Aorta (tissue), 5 donors: Measurements from ENCODE around the gene RHBG. TPM values are rescaled to one million over a fixed set of nuclear protein-coding genes. Genes with fewer than 3 reads are reported as not detected.
A peak's percentile ranks its signal among the peaks of the same experiment; 100 is the strongest.
"Not testable (repeated sequence)": the region's sequence is repeated elsewhere in the genome, so short reads cannot be mapped to it uniquely, and the experiment has no call there.

Experiments used
- ATAC-seq: fragments of 200-7000 bp; cut with Tn5 transposase; one replicate; pipeline ENCODE4 v1.9.1; 2022; ENCODE audit warnings: moderate library complexity; ENCODE audit not compliant: low FRiP score
- DNase-seq, 2 donors: peaks; one replicate each; pipeline ENCODE4 v3.0.0-alpha.2; 2020
- H3K27ac ChIP-seq, 2 donors: one replicate each; pipeline ENCODE4 v1.5.1; 2013; ENCODE audit warnings: low read length in 2 of 2, mild to moderate bottlenecking in 2 of 2, moderate library complexity in 2 of 2, control low read depth in 1 of 2, inconsistent platforms in 1 of 2, low read depth in 1 of 2
- H3K27me3 ChIP-seq, 2 donors: one replicate each; pipeline ENCODE4 v1.6.1; 2013; ENCODE audit warnings: control low read depth in 1 of 2, low read length in 1 of 2, mild to moderate bottlenecking in 1 of 2, moderate library complexity in 1 of 2; ENCODE audit not compliant: insufficient read depth in 2 of 2, control insufficient read depth in 1 of 2
- H3K36me3 ChIP-seq, 2 donors: one replicate each; pipeline ENCODE4 v1.6.1; 2013; ENCODE audit warnings: control low read depth in 1 of 2, low read length in 1 of 2, mild to moderate bottlenecking in 1 of 2; ENCODE audit not compliant: insufficient read depth in 2 of 2, control insufficient read depth in 1 of 2
- H3K4me1 ChIP-seq, 2 donors: one replicate each; pipeline ENCODE4 v1.6.1; 2013; ENCODE audit warnings: low read length in 2 of 2, control low read depth in 1 of 2, mild to moderate bottlenecking in 1 of 2, moderate library complexity in 1 of 2; ENCODE audit not compliant: insufficient read depth in 2 of 2, control insufficient read depth in 1 of 2
- H3K4me3 ChIP-seq, 2 donors: one replicate each; pipeline ENCODE4 v1.5.1; 2013; ENCODE audit warnings: low read length in 2 of 2, control low read depth in 1 of 2, mild to moderate bottlenecking in 1 of 2
- H3K9me3 ChIP-seq: one replicate; pipeline ENCODE4 v1.6.1; 2013; ENCODE audit warnings: mild to moderate bottlenecking, low read length; ENCODE audit not compliant: control insufficient read depth
- WGBS, 2 donors: extraction: QIAGEN DNeasy Blood & Tissue Kit; methylation state at CpG; one replicate each; pipeline ENCODE4 v1.1.7; 2013; 5-methylcytosine and 5-hydroxymethylcytosine counted together
- intact Hi-C, 2 donors: fragments of 100-400 bp; cut with DNase I; formaldehyde crosslinking; loops; one replicate each; pipeline versions ENCODE4 v1.14.2 to v1.15.0; 2022
- polyA plus RNA-seq, 2 donors: library from polyadenylated mRNA; stranded (reverse); fragments of 200-250 nt; gene quantifications; one replicate each; pipeline ENCODE4 v1.2.3, GENCODE V29; 2013
- total RNA-seq, 2 donors: library from RNA; stranded (reverse); fragmentation: NEBNext Ultra II Directional; extraction: Animal tissue kit (Norgen Biotek cat#: 25700); gene quantifications; one replicate each; pipeline ENCODE4 v1.2.1, GENCODE V29; 2021
- donor health status: healthy with polysubstance abuse.
- donor health status: Bipolar disorder and iron deficiency.
- donor health status: DM: no; HTN: no; CAD: no.
- donor health status: DM: no; HTN: no; CAD: no.
- donor health status: DM: yes; HTN: yes; CAD: no.

RHBG gene
- total and polyA plus RNA-seq, 4 donors = not detected

GRCh38 chr1:156342166-156342955 lies 26.6 kb upstream of the RHBG start:
- DNase-seq (no peak), ATAC-seq (no peak)
- H3K27ac ChIP-seq = no peak overlapping the region
- no peak overlapping the region for H3K4me3 ChIP-seq
- H3K36me3 ChIP-seq = no peaks in the 10 kb centered on the region
- H3K9me3 ChIP-seq = no peaks in the 10 kb centered on the region
- intact Hi-C loops = no loop called here
- H3K27me3 ChIP-seq = no peaks in the 10 kb centered on the region
- WGBS, 2 donors = 78 to 89% methylated on average over 1 of the region's 1 CpG
- no peaks in the 10 kb centered on the region for H3K4me1 ChIP-seq

DNA sequence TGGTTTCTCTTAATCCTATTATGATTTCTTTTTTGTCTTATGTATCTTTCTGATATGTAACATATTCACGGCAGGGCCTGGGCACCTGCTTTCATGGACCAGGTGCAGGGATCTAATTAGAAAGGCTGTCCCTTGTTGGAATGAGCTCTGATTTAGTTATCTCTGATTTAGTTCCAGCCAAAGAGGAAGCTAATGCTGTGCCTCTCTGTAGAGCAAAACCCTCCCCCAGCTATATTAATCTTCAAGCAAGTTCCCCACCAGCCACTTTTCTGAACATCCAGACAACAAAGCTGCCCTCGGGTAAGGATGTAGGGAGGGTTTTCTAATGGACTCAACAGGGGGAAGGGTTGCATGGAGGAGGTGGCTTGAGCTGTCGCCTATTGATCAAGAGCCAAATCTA lies 24.6 kb upstream of the RHBG start:
- Histone ChIP-seq H3K4me3 (no peak overlapping the region), H3K9me3 (no peaks in the 10 kb centered on the region), H3K27me3 (no peaks in the 10 kb centered on the region), H3K4me1 (no peaks in the 10 kb centered on the region), H3K36me3 (no peaks in the 10 kb centered on the region), H3K27ac (no peak overlapping the region)
- WGBS, 2 donors = 83 to 86% methylated on average over 3 of the region's 3 CpGs
- intact Hi-C loops = no loop called here
- ATAC-seq = no peak
- DNase-seq = no peak

DNA sequence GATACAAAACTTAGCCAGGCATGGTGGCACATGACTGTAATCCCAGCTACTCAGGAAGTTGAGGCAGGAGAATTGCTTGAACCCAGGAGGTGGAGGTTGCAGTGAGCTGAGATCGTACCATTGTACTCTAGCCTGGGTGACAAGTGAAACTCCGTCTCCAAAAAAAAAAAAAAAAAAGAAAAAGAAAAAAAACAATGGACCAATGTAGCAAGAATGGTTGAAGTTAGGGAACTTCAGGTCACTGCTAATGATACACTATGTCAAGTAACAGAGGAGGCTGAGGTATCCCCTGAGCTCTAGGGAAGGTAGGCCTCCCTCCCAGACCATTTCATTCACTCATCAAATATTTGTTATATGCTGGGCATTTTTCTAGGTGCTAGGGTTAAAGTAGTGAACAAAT lies 23.0 kb upstream of the RHBG start:
- H3K9me3 ChIP-seq, H3K27me3 ChIP-seq, H3K36me3 ChIP-seq, H3K4me1 ChIP-seq, DNase-seq, H3K4me3 ChIP-seq, ATAC-seq, intact Hi-C loops, H3K27ac ChIP-seq: not testable (repeated sequence)
- WGBS, 2 donors = 78 to 88% methylated on average over 2 of the region's 2 CpGs

- Histone ChIP-seq H3K9me3 (no peaks in the 10 kb centered on the region), H3K27me3 (no peaks in the 10 kb centered on the region), H3K36me3 (no peaks in the 10 kb centered on the region), H3K27ac (no peak overlapping the region), H3K4me3 (no peak overlapping the region), H3K4me1 (no peaks in the 10 kb centered on the region)
- no peak for DNase-seq
- 29 to 37% methylated on average over 2 of the region's 2 CpGs for WGBS, 2 donors
- intact Hi-C loops = no loop called here
- ATAC-seq = no peak
Measured at GRCh38 chr1:156346636-156347035, 22.4 kb upstream of the RHBG start.

- intact Hi-C loops = no loop called here
- 53 to 67% methylated on average over 4 of the region's 4 CpGs for WGBS, 2 donors
Measured at GRCh38 chr1:156347331-156347730, 21.7 kb upstream of the RHBG start.

DNA sequence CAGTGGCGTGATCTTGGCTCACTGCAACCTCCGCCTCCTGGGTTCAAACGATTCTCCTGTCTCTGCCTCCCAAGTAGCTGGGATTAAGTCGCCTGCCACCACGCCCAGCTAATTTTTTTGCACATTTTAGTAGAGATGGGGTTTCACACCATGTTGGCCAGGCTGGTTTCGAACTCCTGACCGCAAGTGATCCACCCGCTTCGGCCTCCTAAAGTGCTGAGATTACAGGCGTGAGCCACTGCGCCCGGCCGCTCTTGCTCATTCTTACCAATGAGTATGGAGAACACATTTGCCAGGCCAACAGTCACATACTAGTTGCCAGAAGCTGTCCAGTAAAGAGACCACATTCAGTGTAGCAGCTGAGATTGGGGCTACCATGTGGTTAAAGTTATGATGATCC lies 16.5 kb upstream of the RHBG start:
- H3K4me1 ChIP-seq, ATAC-seq, H3K27me3 ChIP-seq, intact Hi-C loops, H3K4me3 ChIP-seq, H3K36me3 ChIP-seq, H3K27ac ChIP-seq, H3K9me3 ChIP-seq, DNase-seq: not testable (repeated sequence)
- WGBS, 2 donors = 89 to 92% methylated on average over 13 of the region's 13 CpGs

More at GRCh38 chr1:156347331-156347730, 21.7 kb upstream of the RHBG start:
- ATAC-seq (no peak), DNase-seq (no peak)
- no peaks in the 10 kb centered on the region for H3K36me3 ChIP-seq
- H3K9me3 ChIP-seq = no peaks in the 10 kb centered on the region
- no peak overlapping the region for H3K4me3 ChIP-seq
- H3K27me3 ChIP-seq = no peaks in the 10 kb centered on the region
- H3K27ac ChIP-seq = no peak overlapping the region
- H3K4me1 ChIP-seq = no peaks in the 10 kb centered on the region

DNA sequence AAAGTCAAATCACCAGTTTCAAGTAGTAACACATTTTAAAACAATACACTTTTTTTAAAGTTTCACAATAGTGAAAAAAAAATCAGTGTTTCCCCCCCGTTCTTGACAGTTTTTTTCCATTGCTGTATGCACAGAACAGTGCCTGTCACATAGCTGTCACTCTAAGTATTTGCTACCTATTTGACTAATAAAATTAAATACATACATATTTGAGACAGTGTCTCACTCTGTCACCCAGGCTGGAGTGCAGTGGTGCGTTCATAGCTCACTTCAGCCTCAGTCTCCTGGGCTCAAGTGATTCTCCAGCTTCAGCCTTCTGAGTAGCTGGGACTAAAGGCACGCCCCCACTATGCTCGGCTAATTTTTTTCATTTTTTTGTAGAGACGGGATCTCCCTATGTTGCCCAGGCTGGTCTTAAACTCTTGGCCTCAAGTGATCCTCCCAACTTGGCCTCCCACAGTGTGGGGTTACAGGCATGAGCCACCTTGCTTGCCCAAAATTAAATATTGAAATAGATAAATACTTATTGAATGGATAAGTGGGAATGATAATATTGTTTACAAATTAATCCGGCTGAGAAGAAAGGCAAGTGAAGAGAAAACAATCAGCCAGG lies 12.6 kb upstream of the RHBG start:
- H3K36me3 ChIP-seq = no peaks in the 10 kb centered on the region
- no peaks in the 10 kb centered on the region for H3K27me3 ChIP-seq
- WGBS, 2 donors = 39 to 45% methylated on average over 6 of the region's 6 CpGs
- ATAC-seq = no peak
- no peak overlapping the region for H3K4me3 ChIP-seq
- no peaks in the 10 kb centered on the region for H3K9me3 ChIP-seq
- no peak overlapping the region for H3K27ac ChIP-seq
- no peak for DNase-seq
- no peaks in the 10 kb centered on the region for H3K4me1 ChIP-seq
- intact Hi-C loops = no loop called here

DNA sequence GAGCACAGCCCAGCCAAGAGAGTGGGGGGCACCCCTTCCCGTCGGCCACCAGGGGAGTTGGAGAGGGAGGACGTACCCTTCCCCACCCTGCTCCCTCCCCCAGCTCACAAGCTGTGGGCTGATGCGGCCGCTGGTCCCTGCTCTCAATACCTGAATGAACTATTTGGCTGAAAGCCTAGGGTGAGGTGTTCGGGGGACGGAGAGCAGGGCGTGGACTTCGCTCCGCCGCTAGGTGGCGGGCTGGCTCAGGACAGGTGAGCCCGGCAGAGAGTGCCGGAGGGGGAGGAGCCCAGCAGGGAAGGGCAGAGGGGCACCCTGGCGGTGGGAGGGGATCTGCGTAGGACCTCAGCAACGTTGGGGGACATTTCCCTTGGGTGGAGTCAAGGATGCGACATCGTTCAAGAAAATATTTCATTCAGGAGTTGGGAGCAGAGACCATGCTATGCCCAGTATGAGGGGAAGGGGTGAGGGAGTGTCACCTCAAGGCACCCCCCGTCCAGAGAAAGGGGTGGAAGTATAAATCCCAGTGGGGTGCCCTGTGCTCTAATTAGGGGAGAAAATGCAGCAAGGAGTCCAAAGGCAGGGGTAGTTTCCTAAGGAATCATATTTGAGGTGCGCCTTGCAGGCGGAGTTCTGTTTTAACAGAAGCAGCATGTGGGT lies 12.0 kb upstream of the RHBG start:
- H3K27me3 ChIP-seq = no peaks in the 10 kb centered on the region

DNA sequence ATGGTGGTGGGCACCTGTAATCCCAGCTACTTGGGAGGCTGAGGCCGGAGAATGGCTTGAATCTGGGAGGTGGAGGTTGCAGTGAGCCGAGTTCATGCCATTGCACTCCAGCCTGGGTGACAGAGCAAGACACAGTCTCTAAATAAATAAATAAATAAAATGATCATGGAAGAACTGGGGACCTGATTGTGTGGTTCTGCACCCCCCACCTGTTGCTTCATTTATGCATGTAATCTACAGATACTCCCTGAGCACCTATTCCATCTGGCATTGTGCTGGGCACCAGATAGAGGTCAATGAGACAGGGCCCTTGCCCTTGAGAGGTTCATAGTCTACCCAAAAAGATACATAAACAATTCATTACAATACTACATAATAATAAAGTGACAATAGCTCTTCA lies 11.0 kb upstream of the RHBG start:
- no peak for DNase-seq
- Histone ChIP-seq H3K4me1 (no peaks in the 10 kb centered on the region), H3K9me3 (no peaks in the 10 kb centered on the region), H3K27me3 (no peaks in the 10 kb centered on the region), H3K36me3 (no peaks in the 10 kb centered on the region), H3K27ac (no peak overlapping the region), H3K4me3 (no peak overlapping the region)
- intact Hi-C loops = no loop called here
- 95 to 98% methylated on average over 2 of the region's 2 CpGs for WGBS, 2 donors
- no peak for ATAC-seq

More for the DNA sequence above, 12.0 kb upstream of the RHBG start:
- Histone ChIP-seq H3K4me3 (no peak overlapping the region), H3K4me1 (no peaks in the 10 kb centered on the region), H3K36me3 (no peaks in the 10 kb centered on the region), H3K27ac (no peak overlapping the region), H3K9me3 (no peaks in the 10 kb centered on the region)
- DNase-seq = no peak
- WGBS, 2 donors = 8 to 9% methylated on average over 22 of the region's 22 CpGs
- ATAC-seq = peak; percentile 70
- intact Hi-C loops = no loop called here
